ENCODE measurements around the gene GLYATL1B.
"Not testable (repeated sequence)": the region's sequence is repeated elsewhere in the genome, so short reads cannot be mapped to it uniquely, and the experiment has no call there.

DNA sequence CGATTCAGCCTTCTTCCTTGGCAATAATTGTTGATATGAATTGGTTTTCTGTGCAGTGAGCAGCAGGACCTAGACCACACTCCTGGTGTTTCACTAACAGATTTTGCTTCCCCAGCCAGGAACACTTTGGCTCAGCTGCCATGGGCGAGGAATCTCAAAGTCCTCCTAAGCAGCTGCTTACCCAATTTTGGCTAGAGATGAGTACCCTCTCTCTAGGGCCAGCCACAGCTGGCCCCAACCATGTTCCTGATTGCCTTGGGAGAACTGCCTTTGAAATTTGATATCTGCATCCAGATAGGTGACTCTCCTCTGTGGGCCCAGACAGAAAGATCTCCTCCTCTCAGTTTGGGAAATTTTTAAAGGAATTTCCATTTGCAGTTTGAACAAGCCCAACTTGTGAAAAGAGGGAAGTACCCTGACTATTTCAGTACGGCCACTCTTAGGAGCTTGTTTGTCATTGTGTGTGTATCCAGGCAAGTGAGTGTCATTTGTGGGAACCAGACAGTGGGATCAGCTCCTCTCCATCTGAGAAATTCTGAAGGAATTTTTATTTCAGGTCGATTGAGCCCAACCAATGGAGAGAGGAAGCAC is 4.6 kb upstream of the GLYATL1B start:
- TF ChIP-seq, protein P1, sequence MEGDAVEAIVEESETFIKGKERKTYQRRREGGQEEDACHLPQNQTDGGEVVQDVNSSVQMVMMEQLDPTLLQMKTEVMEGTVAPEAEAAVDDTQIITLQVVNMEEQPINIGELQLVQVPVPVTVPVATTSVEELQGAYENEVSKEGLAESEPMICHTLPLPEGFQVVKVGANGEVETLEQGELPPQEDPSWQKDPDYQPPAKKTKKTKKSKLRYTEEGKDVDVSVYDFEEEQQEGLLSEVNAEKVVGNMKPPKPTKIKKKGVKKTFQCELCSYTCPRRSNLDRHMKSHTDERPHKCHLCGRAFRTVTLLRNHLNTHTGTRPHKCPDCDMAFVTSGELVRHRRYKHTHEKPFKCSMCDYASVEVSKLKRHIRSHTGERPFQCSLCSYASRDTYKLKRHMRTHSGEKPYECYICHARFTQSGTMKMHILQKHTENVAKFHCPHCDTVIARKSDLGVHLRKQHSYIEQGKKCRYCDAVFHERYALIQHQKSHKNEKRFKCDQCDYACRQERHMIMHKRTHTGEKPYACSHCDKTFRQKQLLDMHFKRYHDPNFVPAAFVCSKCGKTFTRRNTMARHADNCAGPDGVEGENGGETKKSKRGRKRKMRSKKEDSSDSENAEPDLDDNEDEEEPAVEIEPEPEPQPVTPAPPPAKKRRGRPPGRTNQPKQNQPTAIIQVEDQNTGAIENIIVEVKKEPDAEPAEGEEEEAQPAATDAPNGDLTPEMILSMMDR (IDR thresholded peaks at IDR 0.05), result not testable (repeated sequence)
- TF ChIP-seq EZH2phosphoT487 (IDR thresholded peaks at IDR 0.05), result not testable (repeated sequence)

Measured in neural progenitor cell (in vitro differentiated cells).